ENCODE data around the gene SLC35F5. TPM values are rescaled to one million over a fixed set of nuclear protein-coding genes. Genes with fewer than 3 reads are reported as not detected.
A peak's percentile ranks its signal among the peaks of the same experiment; 100 is the strongest.

SLC35F5 gene
- polyA plus RNA-seq, 1 donor from 2014 or later: 56.2 TPM

DNA sequence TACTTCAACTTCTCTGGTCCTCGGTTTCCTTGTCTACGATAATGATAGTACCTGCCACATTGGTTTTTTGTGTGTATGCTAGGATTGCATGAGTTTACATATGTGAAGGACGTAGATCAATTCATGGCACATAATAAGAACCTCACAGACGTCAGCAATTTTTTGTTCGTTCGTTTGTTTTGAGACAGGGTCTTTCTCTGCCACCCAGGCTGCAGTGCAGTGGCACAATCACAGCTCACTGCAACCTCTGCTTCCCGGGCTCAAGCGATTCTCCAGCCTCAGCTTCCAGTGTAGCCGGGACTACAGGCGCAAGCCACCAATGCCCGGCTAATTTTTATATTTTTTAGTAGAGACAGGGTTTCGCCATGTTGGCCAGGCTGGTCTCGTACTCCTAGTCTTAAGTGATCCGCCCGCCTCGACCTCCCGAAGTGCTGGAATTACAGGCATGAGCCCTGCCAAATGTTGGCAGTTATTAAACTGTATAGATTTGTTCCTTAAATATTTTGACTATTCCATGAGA is 756 bp upstream of the SLC35F5 start:
- H2AFZ ChIP-seq (ENCODE audit: low read depth, low read length): peak overlapping the region; percentile 95

DNA sequence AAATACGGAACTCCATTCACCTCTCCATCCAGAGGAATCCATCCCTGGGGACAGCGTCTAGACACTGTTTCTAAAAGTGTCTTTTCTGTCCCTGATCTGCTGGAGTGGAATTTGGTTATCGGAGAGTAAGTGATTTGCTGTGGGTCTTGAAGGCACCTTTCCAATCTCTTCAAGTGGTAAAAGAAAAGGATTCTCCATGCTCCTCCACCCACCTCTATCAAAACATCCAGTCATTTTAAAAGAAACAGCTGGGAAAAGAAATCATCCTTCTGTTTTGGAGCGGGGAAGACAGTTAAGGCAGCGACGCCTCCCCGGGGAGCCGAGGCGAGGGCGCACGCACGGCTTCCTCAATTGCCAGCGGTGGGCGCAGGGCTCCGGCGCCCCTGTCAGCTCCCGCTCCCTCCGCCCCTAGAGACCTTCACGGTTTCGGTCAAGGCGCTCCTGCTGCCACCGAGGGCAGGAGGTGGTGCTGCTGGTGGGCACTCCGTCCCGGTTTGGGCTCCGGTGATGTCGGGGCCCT is 547 bp downstream of the SLC35F5 start:
- no peaks in the 10 kb centered on the region for H3K27me3 ChIP-seq (ENCODE audit: insufficient read depth, low read depth, low read length)
- H2AFZ ChIP-seq (ENCODE audit: low read depth, low read length): peak overlapping the region; percentile 95
- no peaks in the 10 kb centered on the region for H3K36me3 ChIP-seq (ENCODE audit: insufficient read depth, low read length)
- H3K27ac ChIP-seq (ENCODE audit: low read length): peak overlapping the region; percentile 89
- peak overlapping the region; percentile 95 for H3K9ac ChIP-seq (ENCODE audit: low read length)
- H3F3A ChIP-seq (ENCODE audit: insufficient read depth, low read length, poor library complexity, severe bottlenecking): no peaks in the 10 kb centered on the region
- H3K9me3 ChIP-seq (ENCODE audit: low read length): no peaks in the 10 kb centered on the region
- no peaks in the 10 kb centered on the region for H4K20me1 ChIP-seq (ENCODE audit: insufficient read depth)
- H3K4me2 ChIP-seq (ENCODE audit: low read length): peak overlapping the region; percentile 87
- TF ChIP-seq SMC3 (conservative IDR thresholded peaks at IDR 0.05; ENCODE audit: poor library complexity) (no peak), EZH2 (IDR thresholded peaks at IDR 0.05; ENCODE audit: borderline replicate concordance, insufficient read depth, low read length, poor library complexity, severe bottlenecking) (no peak), TAF1 (IDR thresholded peaks at IDR 0.05; ENCODE audit: low read depth) (no peak), EP300 (conservative IDR thresholded peaks at IDR 0.05; ENCODE audit: poor library complexity, severe bottlenecking) (no peak), RAD21 (conservative IDR thresholded peaks at IDR 0.05) (no peak)
- TF ChIP-seq, protein P1, sequence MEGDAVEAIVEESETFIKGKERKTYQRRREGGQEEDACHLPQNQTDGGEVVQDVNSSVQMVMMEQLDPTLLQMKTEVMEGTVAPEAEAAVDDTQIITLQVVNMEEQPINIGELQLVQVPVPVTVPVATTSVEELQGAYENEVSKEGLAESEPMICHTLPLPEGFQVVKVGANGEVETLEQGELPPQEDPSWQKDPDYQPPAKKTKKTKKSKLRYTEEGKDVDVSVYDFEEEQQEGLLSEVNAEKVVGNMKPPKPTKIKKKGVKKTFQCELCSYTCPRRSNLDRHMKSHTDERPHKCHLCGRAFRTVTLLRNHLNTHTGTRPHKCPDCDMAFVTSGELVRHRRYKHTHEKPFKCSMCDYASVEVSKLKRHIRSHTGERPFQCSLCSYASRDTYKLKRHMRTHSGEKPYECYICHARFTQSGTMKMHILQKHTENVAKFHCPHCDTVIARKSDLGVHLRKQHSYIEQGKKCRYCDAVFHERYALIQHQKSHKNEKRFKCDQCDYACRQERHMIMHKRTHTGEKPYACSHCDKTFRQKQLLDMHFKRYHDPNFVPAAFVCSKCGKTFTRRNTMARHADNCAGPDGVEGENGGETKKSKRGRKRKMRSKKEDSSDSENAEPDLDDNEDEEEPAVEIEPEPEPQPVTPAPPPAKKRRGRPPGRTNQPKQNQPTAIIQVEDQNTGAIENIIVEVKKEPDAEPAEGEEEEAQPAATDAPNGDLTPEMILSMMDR (IDR thresholded peaks at IDR 0.05; ENCODE audit: poor library complexity, severe bottlenecking): no peak
- peaks cover 35% of the 10 kb centered on the region for H3K79me2 ChIP-seq (replicated peaks; ENCODE audit: insufficient read depth, low read length)
- no peaks in the 10 kb centered on the region for H3K9me2 ChIP-seq (ENCODE audit: insufficient read depth, low read length)
- H3K4me3 ChIP-seq (ENCODE audit: low read length): peak overlapping the region; percentile 86

More for the DNA sequence above, 756 bp upstream of the SLC35F5 start:
- Histone ChIP-seq H3K27ac (ENCODE audit: low read length) (peak overlapping the region; percentile 89), H3K4me3 (ENCODE audit: low read length) (peak overlapping the region; percentile 86), H4K20me1 (ENCODE audit: insufficient read depth) (no peaks in the 10 kb centered on the region), H3K27me3 (ENCODE audit: insufficient read depth, low read depth, low read length) (no peaks in the 10 kb centered on the region), H3K9me2 (ENCODE audit: insufficient read depth, low read length) (no peaks in the 10 kb centered on the region), H3K4me2 (ENCODE audit: low read length) (peak overlapping the region; percentile 78), H3F3A (ENCODE audit: insufficient read depth, low read length, poor library complexity, severe bottlenecking) (no peaks in the 10 kb centered on the region), H3K36me3 (ENCODE audit: insufficient read depth, low read length) (no peaks in the 10 kb centered on the region), H3K9ac (ENCODE audit: low read length) (peak overlapping the region; percentile 95), H3K79me2 (replicated peaks; ENCODE audit: insufficient read depth, low read length) (peaks cover 34% of the 10 kb centered on the region), H3K9me3 (ENCODE audit: low read length) (no peaks in the 10 kb centered on the region)
- TF ChIP-seq RAD21 (conservative IDR thresholded peaks at IDR 0.05) (no peak), EZH2 (IDR thresholded peaks at IDR 0.05; ENCODE audit: borderline replicate concordance, insufficient read depth, low read length, poor library complexity, severe bottlenecking) (no peak), MXI1 (conservative IDR thresholded peaks at IDR 0.05; ENCODE audit: poor library complexity, severe bottlenecking) (no peak), TAF1 (IDR thresholded peaks at IDR 0.05; ENCODE audit: low read depth) (no peak), SMC3 (conservative IDR thresholded peaks at IDR 0.05; ENCODE audit: poor library complexity) (no peak), EP300 (conservative IDR thresholded peaks at IDR 0.05; ENCODE audit: poor library complexity, severe bottlenecking) (no peak), POLR2AphosphoS5 (IDR thresholded peaks at IDR 0.05) (no peak)
- TF ChIP-seq, protein P1 (IDR thresholded peaks at IDR 0.05; ENCODE audit: poor library complexity, severe bottlenecking): no peak
- TF ChIP-seq, protein P2, sequence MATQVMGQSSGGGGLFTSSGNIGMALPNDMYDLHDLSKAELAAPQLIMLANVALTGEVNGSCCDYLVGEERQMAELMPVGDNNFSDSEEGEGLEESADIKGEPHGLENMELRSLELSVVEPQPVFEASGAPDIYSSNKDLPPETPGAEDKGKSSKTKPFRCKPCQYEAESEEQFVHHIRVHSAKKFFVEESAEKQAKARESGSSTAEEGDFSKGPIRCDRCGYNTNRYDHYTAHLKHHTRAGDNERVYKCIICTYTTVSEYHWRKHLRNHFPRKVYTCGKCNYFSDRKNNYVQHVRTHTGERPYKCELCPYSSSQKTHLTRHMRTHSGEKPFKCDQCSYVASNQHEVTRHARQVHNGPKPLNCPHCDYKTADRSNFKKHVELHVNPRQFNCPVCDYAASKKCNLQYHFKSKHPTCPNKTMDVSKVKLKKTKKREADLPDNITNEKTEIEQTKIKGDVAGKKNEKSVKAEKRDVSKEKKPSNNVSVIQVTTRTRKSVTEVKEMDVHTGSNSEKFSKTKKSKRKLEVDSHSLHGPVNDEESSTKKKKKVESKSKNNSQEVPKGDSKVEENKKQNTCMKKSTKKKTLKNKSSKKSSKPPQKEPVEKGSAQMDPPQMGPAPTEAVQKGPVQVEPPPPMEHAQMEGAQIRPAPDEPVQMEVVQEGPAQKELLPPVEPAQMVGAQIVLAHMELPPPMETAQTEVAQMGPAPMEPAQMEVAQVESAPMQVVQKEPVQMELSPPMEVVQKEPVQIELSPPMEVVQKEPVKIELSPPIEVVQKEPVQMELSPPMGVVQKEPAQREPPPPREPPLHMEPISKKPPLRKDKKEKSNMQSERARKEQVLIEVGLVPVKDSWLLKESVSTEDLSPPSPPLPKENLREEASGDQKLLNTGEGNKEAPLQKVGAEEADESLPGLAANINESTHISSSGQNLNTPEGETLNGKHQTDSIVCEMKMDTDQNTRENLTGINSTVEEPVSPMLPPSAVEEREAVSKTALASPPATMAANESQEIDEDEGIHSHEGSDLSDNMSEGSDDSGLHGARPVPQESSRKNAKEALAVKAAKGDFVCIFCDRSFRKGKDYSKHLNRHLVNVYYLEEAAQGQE (IDR thresholded peaks at IDR 0.05; ENCODE audit: borderline replicate concordance): no peak

Measured in neural cell (in vitro differentiated cells).